Epithelial cell of esophagus (primary cell): ENCODE measurements around the gene DUSP22.
A peak's percentile ranks its signal among the peaks of the same experiment; 100 is the strongest.
"Not testable (repeated sequence)": the region's sequence is repeated elsewhere in the genome, so short reads cannot be mapped to it uniquely, and the experiment has no call there.

Experiments
- DNase-seq: peaks from one replicate; pipeline ENCODE4 v3.0.0; 2010; ENCODE audit warnings: low read depth
- H3K4me3 ChIP-seq: 2 replicates; pipeline ENCODE4 v1.5.1; 2011; ENCODE audit warnings: mild to moderate bottlenecking, low read length, control low read depth
- TF ChIP-seq, protein P1 (sequence below): IDR thresholded peaks from 2 replicates; pipeline ENCODE4 v1.5.1; 2011; ENCODE audit warnings: low read depth, mild to moderate bottlenecking, low read length, control low read depth, inconsistent platforms; ENCODE audit not compliant: insufficient read depth; ENCODE audit errors: missing control alignments

DUSP22 gene, protein sequence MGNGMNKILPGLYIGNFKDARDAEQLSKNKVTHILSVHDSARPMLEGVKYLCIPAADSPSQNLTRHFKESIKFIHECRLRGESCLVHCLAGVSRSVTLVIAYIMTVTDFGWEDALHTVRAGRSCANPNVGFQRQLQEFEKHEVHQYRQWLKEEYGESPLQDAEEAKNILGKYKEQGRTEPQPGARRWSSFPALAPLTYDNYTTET

DNA sequence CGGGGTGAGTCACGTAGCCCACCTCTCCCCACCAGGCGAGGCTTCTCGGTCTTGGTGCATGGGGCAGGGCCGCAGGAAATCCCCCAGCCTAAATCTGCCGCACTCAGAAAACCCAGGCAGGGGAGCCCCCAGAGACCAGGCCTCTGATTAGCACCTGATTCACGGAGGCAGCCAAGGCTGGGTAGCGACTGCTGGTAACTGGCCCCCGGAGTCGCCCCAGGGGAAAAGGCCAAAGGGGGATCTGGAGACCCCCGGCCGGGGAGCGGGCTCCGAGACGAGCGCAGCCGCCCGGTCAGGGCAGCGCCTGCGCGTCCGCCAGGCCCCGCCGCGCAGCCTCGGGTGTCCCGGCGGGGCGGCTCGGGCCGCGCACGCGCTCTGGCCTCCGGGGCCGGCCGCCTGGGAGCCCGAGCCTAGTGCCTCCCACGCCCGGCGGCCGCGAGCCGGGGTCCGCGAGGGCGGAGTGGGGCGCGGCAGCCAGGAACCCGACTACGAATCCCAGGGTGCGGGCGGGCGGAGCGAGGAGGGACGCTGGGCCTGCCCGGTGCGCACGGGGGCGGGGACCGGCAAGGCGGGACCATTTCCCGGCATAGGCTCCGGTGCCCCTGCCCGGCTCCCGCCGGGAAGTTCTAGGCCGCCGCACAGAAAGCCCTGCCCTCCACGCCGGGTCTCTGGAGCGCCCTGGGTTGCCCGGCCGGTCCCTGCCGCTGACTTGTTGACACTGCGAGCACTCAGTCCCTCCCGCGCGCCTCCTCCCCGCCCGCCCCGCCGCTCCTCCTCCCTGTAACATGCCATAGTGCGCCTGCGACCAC is at the start of gene DUSP22:
DUSP22 (plus strand) TSS at position 791 of the 809 bp plus-strand sequence. CDS start 53 bp downstream, outside the sequence.
- TF ChIP-seq, protein P1, sequence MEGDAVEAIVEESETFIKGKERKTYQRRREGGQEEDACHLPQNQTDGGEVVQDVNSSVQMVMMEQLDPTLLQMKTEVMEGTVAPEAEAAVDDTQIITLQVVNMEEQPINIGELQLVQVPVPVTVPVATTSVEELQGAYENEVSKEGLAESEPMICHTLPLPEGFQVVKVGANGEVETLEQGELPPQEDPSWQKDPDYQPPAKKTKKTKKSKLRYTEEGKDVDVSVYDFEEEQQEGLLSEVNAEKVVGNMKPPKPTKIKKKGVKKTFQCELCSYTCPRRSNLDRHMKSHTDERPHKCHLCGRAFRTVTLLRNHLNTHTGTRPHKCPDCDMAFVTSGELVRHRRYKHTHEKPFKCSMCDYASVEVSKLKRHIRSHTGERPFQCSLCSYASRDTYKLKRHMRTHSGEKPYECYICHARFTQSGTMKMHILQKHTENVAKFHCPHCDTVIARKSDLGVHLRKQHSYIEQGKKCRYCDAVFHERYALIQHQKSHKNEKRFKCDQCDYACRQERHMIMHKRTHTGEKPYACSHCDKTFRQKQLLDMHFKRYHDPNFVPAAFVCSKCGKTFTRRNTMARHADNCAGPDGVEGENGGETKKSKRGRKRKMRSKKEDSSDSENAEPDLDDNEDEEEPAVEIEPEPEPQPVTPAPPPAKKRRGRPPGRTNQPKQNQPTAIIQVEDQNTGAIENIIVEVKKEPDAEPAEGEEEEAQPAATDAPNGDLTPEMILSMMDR: no peak
- H3K4me3 ChIP-seq: peak within 1 kb of the TSS; percentile 66
- peak; percentile 94 for DNase-seq

GRCh38 chr6:246352-246751 is 45.9 kb upstream of the DUSP22 start:
- TF ChIP-seq, protein P1: no peak
- H3K4me3 ChIP-seq: no peak overlapping the region
- peak; percentile 81 for DNase-seq

GRCh38 chr6:247351-247750 is 44.9 kb upstream of the DUSP22 start:
- H3K4me3 ChIP-seq: no peak overlapping the region
- DNase-seq: no peak
- TF ChIP-seq, protein P1: no peak

DNA sequence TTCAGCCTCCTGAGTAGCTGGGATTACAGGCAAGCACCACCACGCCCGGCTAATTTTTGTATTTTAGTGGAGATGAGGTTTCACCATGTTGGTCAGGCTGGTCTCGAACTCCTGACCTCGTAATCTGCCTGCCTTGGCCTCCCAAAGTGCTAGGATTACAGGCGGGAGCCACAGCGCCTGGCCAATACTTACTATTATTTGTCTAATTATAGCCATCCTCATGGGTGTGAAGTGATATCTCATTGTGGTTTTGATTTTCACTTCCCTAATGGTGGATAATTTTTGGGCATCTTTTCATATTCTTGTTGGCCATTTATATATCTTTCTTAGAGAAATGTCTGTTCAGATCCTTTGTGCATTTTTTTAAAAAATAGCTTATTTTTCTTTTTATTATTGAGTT is 44.2 kb upstream of the DUSP22 start:
- not testable (repeated sequence) for H3K4me3 ChIP-seq, DNase-seq

DNA sequence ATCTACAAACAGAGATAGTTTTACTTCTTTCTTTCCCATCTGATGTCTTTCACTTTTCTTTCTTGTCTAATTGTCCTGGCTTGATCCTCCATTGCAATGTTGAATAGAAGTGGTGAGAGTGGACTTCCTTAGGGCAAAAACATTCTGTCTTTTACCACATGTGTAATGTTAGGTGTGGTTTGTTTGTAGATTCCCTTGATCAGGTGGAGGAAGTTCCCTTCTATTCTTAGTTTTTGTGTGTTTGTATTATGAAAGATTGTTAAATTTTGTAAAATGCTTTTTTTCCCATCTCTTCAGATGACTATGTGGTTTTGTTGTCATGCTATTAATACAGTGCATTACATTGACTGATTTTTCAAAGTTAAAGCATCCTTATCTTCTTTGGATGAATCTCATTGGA is 41.6 kb upstream of the DUSP22 start:
- TF ChIP-seq, protein P1: no peak
- H3K4me3 ChIP-seq: no peak overlapping the region
- peak; percentile 18 for DNase-seq

DNA sequence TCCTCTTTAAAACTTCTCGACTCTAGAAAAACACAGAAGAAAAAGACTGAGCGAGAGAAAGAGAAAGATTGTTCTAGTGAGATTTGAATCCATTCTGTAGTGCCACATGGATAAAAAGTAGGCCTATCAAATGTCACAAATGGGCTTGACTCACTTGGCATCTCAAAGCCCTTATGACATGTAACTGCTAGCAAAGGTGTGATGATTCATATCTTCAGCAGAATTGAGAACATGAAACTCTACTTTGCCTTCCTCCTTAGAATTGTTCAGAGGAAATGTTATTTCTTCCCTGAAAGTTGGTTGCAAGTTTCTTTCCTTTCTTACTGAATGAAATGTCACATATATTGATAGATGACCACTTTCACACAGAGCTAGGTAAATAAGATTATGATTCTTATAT is 40.4 kb upstream of the DUSP22 start:
- TF ChIP-seq, protein P1: no peak
- no peak overlapping the region for H3K4me3 ChIP-seq
- DNase-seq: peak; percentile 90

GRCh38 chr6:252775-253535 is 39.3 kb upstream of the DUSP22 start:
- DNase-seq: peak; percentile 66
- H3K4me3 ChIP-seq: no peak overlapping the region
- TF ChIP-seq, protein P1: no peak
